K562 (cell line): Measurements from ENCODE around the gene TMEM129. TPM values are rescaled to one million over a fixed set of nuclear protein-coding genes. Genes with fewer than 3 reads are reported as not detected.

Experiments
- ATAC-seq: fragments of 200-7000 bp; cut with Tn5 transposase; 3 replicates; pipeline ENCODE4 v1.9.1; 2020; ENCODE audit warnings: moderate library complexity
- BruUV-seq: library from RNA; stranded (reverse); fragments of 400-500 nt; replicated peaks from 2 replicates; lab custom pipeline; 2021; lab: Mats Ljungman, UMichigan
- CTCF ChIA-PET: fragments of 300-600 bp; formaldehyde crosslinking; extraction: SDS; loops from one replicate; lab custom pipeline; 2021; ENCODE audit warnings: low intra/inter-chr PET ratio; lab: Yijun Ruan, JAX
- POLR2A ChIA-PET: fragments of 300-600, 350-650 bp; sonication (Branson Sonifier 250); formaldehyde crosslinking; extraction: SDS; loops from one replicate; lab custom pipeline; 2021; ENCODE audit warnings: antibody characterized with exemption, inconsistent platforms; lab: Yijun Ruan, JAX
- DNase-seq, 4 experiments: peaks; one replicate each; pipeline versions ENCODE4 v3.0.0 to v3.0.0-alpha.2; 2011 to 2018; ENCODE audit warnings: low spot score in 3 of 4, mixed read lengths in 3 of 4; ENCODE audit errors: extremely low read depth in 1 of 4
- FAIRE-seq: peaks from 2 replicates; lab custom pipeline; 2011; peaks lifted over from hg19 to GRCh38; lab: Jason Lieb, UNC
- H2AFZ ChIP-seq: 2 replicates; pipeline ENCODE4 v1.6.0; 2011; ENCODE audit warnings: low read depth, low read length, control low read depth, inconsistent platforms
- H3K27ac ChIP-seq: fragments of 200-600 bp; 3 replicates; pipeline ENCODE4 v1.8.0; 2011; ENCODE audit warnings: low read depth, mild to moderate bottlenecking, control low read depth, inconsistent platforms, low read length, moderate library complexity, mixed read lengths; ENCODE audit errors: extremely low read depth
- H3K27me3 ChIP-seq, 2 experiments: fragments of 300-600 bp in 1 of 2; 2 replicates in 1 of 2; 3 replicates in 1 of 2; pipeline versions ENCODE4 v1.6.0 to v1.8.0; 2011; ENCODE audit warnings: inconsistent platforms in 2 of 2, low read length in 2 of 2, mild to moderate bottlenecking in 1 of 2, mixed read lengths in 1 of 2, moderate library complexity in 1 of 2; ENCODE audit not compliant: control insufficient read depth in 2 of 2, insufficient read depth in 2 of 2
- H3K36me3 ChIP-seq: fragments of 300-600 bp; 3 replicates; pipeline ENCODE4 v1.8.0; 2011; ENCODE audit warnings: mild to moderate bottlenecking, low read length, inconsistent platforms; ENCODE audit not compliant: control insufficient read depth, insufficient read depth
- H3K4me1 ChIP-seq, 2 experiments: fragments of 200-600 bp in 1 of 2; replicated peaks in 1 of 2; 2 replicates in 1 of 2; 3 replicates in 1 of 2; pipeline versions ENCODE4 v1.5.1 to v1.8.0; 2011; ENCODE audit warnings: inconsistent platforms in 2 of 2, low read length in 2 of 2, mild to moderate bottlenecking in 1 of 2, mixed read lengths in 1 of 2, moderate library complexity in 1 of 2; ENCODE audit not compliant: control insufficient read depth in 2 of 2, insufficient read depth in 2 of 2
- H3K4me2 ChIP-seq: 2 replicates; pipeline ENCODE4 v1.6.1; 2011; ENCODE audit warnings: low read length, control low read depth, inconsistent platforms, mixed read lengths; ENCODE audit not compliant: insufficient read depth
- H3K4me3 ChIP-seq: fragments of 200-600 bp; sonication (generic), shearing (Covaris generic); 2 replicates; pipeline ENCODE4 v1.5.1; 2016; ENCODE audit warnings: control low read depth, inconsistent platforms
- H3K79me2 ChIP-seq: fragments of 200-600 bp; 3 replicates; pipeline ENCODE4 v1.8.0; 2011; ENCODE audit warnings: low read length, inconsistent platforms; ENCODE audit not compliant: control insufficient read depth, insufficient read depth
- H3K9ac ChIP-seq, 2 experiments: 2 replicates each; pipeline versions ENCODE4 v1.6.0 to v1.6.1; 2011; ENCODE audit warnings: low read depth in 2 of 2, low read length in 2 of 2, control low read depth in 1 of 2, inconsistent platforms in 1 of 2, mild to moderate bottlenecking in 1 of 2, mixed read lengths in 1 of 2; ENCODE audit not compliant: insufficient read depth in 1 of 2
- H3K9me1 ChIP-seq: one replicate; pipeline ENCODE4 v1.6.0; 2011; ENCODE audit warnings: inconsistent platforms, mild to moderate bottlenecking, low read length, moderate library complexity; ENCODE audit not compliant: control insufficient read depth, insufficient read depth
- H3K9me3 ChIP-seq: replicated peaks from 2 replicates; pipeline ENCODE4 v1.5.1; 2011; ENCODE audit warnings: low read depth, low read length, inconsistent platforms; ENCODE audit not compliant: control insufficient read depth, insufficient read depth
- H4K20me1 ChIP-seq: replicated peaks from 2 replicates; pipeline ENCODE4 v1.6.1; 2011; ENCODE audit warnings: low read length, inconsistent platforms, mixed read lengths; ENCODE audit not compliant: control insufficient read depth, insufficient read depth
- BRD9 ChIP-seq: fragments of 450-650 bp; IDR thresholded peaks from 2 replicates; pipeline ENCODE4 v1.6.1; 2018; ENCODE audit warnings: low read depth; ENCODE audit not compliant: partially characterized antibody
- CBX2 ChIP-seq: fragments of 200-600 bp; sonication (generic); IDR thresholded peaks from one replicate; pipeline ENCODE4 v1.6.1; 2012; ENCODE audit warnings: mild to moderate bottlenecking, low read length, inconsistent platforms; ENCODE audit not compliant: insufficient read depth, poor library complexity, severe bottlenecking
- KDM2B ChIP-seq: fragments of 250-450 bp; sonication (Bioruptor Pico); IDR thresholded peaks from 2 replicates; pipeline ENCODE4 v1.8.0; 2021; ENCODE audit warnings: mild to moderate bottlenecking, moderate library complexity
- NR1H2 ChIP-seq: sonication (generic); formaldehyde crosslinking; IDR thresholded peaks from 2 replicates; pipeline ENCODE4 v1.4.0; 2020; ENCODE audit warnings: mild to moderate bottlenecking, missing genetic modification reagents
- POLR2G ChIP-seq: fragments of 200-400 bp; formaldehyde crosslinking; IDR thresholded peaks from 2 replicates; pipeline ENCODE4 v1.6.1; 2017; ENCODE audit warnings: low read depth, mild to moderate bottlenecking, antibody characterized with exemption, low read length, moderate library complexity
- ZNF197 ChIP-seq: fragments of 200-800 bp; sonication (Bioruptor generic); IDR thresholded peaks from 2 replicates; pipeline ENCODE4 v1.6.1; 2016; ENCODE audit warnings: low read depth, missing genetic modification characterization, missing compliant biosample characterization
- WGBS: fragments of 100-300 bp; shearing (Covaris generic); methylation state at CpG from one replicate; pipeline ENCODE4 v1.1.6; 2016; ENCODE audit warnings: low coverage, mixed read lengths; ENCODE audit not compliant: insufficient coverage; ENCODE audit errors: missing lambda C conversion rate; 5-methylcytosine and 5-hydroxymethylcytosine counted together
- in situ Hi-C: fragments of 300-500 bp; cut with MboI; formaldehyde crosslinking; loops from 4 replicates; pipeline ENCODE4 v1.15.0; 2018; ENCODE audit warnings: inconsistent platforms, mixed read lengths
- intact Hi-C: fragments of 100-400 bp; cut with micrococcal nuclease; formaldehyde crosslinking; loops from 2 replicates; pipeline ENCODE4 v1.14.2; 2022
- polyA plus RNA-seq, 8 experiments: library from polyadenylated mRNA; depleted of rRNA in 4 of 8; stranded (reverse) in 5 of 8; unstranded in 3 of 8; fragments of >200 nt; fragmentation: Nextera tagmentation in 2 of 8; fragmentation: Illumina TruSeq in 1 of 8; extraction: Ambion mirVana in 2 of 8; extraction: Trizol in 1 of 8; gene quantifications; 2 replicates each; pipeline versions ENCODE4 v1.2.1 to v1.2.3, GENCODE V29; 2011 to 2014; ENCODE audit warnings: inconsistent platforms in 1 of 8, missing spikeins in 1 of 8
- total RNA-seq, 7 experiments: library from RNA; depleted of rRNA in 6 of 7; stranded (reverse); fragments of >200 nt in 6 of 7; fragmentation: Illumina TruSeq in 2 of 7; extraction: Trizol in 2 of 7; gene quantifications; 2 replicates each; pipeline versions ENCODE4 v1.2.1 to v1.2.3, GENCODE V29; 2011 to 2021; ENCODE audit warnings: low replicate concordance in 1 of 7
- TF ChIP-seq, protein P1 (sequence below): sonication (generic); formaldehyde crosslinking; IDR thresholded peaks from 2 replicates; pipeline ENCODE4 v1.8.0; 2022; ENCODE audit warnings: missing genetic modification reagents, mild to moderate bottlenecking, moderate library complexity, borderline replicate concordance
- TF ChIP-seq, protein P2 (sequence below): sonication (generic); formaldehyde crosslinking; IDR thresholded peaks from 2 replicates; pipeline ENCODE4 v1.8.0; 2023; ENCODE audit warnings: mild to moderate bottlenecking, missing genetic modification reagents
- TF ChIP-seq, protein P3 (sequence below): fragments of 450-650 bp; formaldehyde crosslinking; IDR thresholded peaks from 2 replicates; pipeline ENCODE4 v1.4.0; 2022; ENCODE audit warnings: missing genetic modification characterization
- TF ChIP-seq, protein P4 (sequence below): sonication (generic); formaldehyde crosslinking; IDR thresholded peaks from 2 replicates; pipeline ENCODE4 v1.8.0; 2023; ENCODE audit warnings: mild to moderate bottlenecking, missing genetic modification reagents

Gene TMEM129
- total and polyA plus RNA-seq, 9 of the 15 experiments (the other 6 are each of a cell fraction or from before 2014, with no cell fraction given) = 0.34 to 47.2 (median 18.8) TPM

DNA sequence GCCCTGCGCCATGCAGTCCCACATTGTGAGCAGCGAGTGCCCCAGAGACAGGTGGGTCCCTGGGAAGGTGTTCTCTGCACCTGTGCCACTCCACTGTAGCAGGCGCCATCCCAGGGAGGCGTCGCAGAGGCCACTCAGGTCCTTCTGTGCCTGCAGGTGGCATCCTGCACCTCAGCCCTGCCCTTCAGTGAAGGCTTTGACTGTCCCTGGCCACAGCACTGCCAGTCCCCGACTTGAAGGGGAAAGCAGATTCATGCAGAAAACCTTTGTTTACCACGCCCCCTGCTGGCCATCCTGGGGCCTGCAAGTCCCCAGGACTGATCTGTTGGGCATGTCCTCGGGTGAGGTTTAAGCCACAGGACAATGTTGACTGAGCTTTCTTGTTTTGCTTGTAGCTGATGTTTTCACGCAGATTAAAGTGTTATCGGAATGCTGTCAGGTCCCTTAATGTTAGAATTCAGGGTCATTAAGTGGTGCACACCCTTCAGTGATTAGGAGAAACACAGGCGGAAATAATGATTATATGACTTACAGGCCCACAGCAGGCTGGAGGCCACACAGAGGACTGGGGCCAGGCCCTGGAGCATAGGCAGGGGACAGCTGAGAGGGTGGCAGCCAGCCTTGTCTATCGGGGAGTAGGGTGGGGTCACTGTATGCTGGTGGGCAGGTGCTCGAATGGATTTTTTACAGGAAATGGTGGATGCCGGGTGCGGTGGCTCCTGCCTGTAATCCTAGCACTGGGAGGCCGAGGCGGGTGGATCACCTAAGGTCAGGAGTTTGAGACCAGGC lies 5.2 kb upstream of the TMEM129 start (continued):
- no peak for TF ChIP-seq CBX2
- TF ChIP-seq, protein P1, sequence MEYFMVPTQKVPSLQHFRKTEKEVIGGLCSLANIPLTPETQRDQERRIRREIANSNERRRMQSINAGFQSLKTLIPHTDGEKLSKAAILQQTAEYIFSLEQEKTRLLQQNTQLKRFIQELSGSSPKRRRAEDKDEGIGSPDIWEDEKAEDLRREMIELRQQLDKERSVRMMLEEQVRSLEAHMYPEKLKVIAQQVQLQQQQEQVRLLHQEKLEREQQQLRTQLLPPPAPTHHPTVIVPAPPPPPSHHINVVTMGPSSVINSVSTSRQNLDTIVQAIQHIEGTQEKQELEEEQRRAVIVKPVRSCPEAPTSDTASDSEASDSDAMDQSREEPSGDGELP = 0 out of 2 replicates have a peak, but pooled peaks have one; percentile 31

DNA sequence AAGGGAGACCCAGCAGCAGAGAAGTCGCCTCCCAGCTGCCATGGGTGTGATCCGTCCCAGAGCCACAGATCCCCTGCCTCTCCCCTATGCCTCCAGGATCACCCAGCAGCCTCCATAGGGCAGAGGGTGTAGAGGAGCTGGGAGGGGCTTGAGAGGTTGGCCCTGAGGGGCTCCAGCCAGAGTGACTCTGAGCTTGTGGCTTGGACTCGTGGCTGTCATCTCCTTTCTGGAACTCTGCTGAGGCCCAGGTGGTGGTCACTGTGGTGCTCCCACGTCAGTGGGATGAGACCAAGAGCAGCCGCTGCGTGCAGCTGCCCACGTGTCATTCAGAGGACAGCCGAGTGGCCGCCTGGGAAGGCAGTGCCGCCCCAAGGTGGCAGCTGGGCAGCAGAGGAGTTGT lies 4.4 kb upstream of the TMEM129 start:
- 82% methylated on average over 9 of the region's 10 CpGs for WGBS
- no peak overlapping the region for H3K27ac ChIP-seq
- DNase-seq (no peak), ATAC-seq (no peak), FAIRE-seq (no peak)
- no peaks in the 10 kb centered on the region for H3K27me3 ChIP-seq
- peaks cover 23% of the 10 kb centered on the region for H4K20me1 ChIP-seq
- TF ChIP-seq, protein P2, sequence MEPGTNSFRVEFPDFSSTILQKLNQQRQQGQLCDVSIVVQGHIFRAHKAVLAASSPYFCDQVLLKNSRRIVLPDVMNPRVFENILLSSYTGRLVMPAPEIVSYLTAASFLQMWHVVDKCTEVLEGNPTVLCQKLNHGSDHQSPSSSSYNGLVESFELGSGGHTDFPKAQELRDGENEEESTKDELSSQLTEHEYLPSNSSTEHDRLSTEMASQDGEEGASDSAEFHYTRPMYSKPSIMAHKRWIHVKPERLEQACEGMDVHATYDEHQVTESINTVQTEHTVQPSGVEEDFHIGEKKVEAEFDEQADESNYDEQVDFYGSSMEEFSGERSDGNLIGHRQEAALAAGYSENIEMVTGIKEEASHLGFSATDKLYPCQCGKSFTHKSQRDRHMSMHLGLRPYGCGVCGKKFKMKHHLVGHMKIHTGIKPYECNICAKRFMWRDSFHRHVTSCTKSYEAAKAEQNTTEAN (CRISPR knock-in tag) = no peak
- TF ChIP-seq ZNF197 (no peak), NR1H2 (CRISPR knock-in tag) (no peak), BRD9 (no peak), KDM2B (no peak), POLR2G (peak; percentile 18; the same call in 1 of the 2 replicates)
- TF ChIP-seq, protein P3, sequence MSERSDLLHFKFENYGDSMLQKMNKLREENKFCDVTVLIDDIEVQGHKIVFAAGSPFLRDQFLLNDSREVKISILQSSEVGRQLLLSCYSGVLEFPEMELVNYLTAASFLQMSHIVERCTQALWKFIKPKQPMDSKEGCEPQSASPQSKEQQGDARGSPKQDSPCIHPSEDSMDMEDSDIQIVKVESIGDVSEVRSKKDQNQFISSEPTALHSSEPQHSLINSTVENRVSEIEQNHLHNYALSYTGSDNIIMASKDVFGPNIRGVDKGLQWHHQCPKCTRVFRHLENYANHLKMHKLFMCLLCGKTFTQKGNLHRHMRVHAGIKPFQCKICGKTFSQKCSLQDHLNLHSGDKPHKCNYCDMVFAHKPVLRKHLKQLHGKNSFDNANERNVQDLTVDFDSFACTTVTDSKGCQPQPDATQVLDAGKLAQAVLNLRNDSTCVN (CRISPR knock-in tag) = no peak
- TF ChIP-seq, protein P4, sequence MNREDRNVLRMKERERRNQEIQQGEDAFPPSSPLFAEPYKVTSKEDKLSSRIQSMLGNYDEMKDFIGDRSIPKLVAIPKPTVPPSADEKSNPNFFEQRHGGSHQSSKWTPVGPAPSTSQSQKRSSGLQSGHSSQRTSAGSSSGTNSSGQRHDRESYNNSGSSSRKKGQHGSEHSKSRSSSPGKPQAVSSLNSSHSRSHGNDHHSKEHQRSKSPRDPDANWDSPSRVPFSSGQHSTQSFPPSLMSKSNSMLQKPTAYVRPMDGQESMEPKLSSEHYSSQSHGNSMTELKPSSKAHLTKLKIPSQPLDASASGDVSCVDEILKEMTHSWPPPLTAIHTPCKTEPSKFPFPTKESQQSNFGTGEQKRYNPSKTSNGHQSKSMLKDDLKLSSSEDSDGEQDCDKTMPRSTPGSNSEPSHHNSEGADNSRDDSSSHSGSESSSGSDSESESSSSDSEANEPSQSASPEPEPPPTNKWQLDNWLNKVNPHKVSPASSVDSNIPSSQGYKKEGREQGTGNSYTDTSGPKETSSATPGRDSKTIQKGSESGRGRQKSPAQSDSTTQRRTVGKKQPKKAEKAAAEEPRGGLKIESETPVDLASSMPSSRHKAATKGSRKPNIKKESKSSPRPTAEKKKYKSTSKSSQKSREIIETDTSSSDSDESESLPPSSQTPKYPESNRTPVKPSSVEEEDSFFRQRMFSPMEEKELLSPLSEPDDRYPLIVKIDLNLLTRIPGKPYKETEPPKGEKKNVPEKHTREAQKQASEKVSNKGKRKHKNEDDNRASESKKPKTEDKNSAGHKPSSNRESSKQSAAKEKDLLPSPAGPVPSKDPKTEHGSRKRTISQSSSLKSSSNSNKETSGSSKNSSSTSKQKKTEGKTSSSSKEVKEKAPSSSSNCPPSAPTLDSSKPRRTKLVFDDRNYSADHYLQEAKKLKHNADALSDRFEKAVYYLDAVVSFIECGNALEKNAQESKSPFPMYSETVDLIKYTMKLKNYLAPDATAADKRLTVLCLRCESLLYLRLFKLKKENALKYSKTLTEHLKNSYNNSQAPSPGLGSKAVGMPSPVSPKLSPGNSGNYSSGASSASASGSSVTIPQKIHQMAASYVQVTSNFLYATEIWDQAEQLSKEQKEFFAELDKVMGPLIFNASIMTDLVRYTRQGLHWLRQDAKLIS (CRISPR knock-in tag) = no peak
- H3K4me1 ChIP-seq = peaks cover 10 to 50% of the 10 kb centered on the region in 2 experiments; a peak in 4 of 5 replicates
- in situ Hi-C loops (no loop called here), intact Hi-C loops (loop anchor here (10.0 kb wide), 1 partner anchor 371 kb away; no protein-coding TSS in a partner anchor)
- no peaks in the 10 kb centered on the region for H3K9me3 ChIP-seq
- CTCF ChIA-PET = interaction anchor here (1.1 to 2.2 kb wide), 3 partner anchors 33 to 369 kb away, joined by 4 to 20 read pairs (median 5); no protein-coding TSS in a partner anchor
- no peak overlapping the region for H3K4me3 ChIP-seq
- no peaks in the 10 kb centered on the region for H3K9me1 ChIP-seq
- no peak overlapping the region for H3K4me2 ChIP-seq
- no peak overlapping the region for H2AFZ ChIP-seq
- BruUV-seq = no TSS peak
- peaks cover 85% of the 10 kb centered on the region for H3K79me2 ChIP-seq
- POLR2A ChIA-PET = interaction anchor here (0.6 to 0.7 kb wide), 2 partner anchors 32 to 182 kb away, joined by 3 to 4 read pairs; no protein-coding TSS in a partner anchor
- peaks cover 76% of the 10 kb centered on the region; the same call in 2 of the 3 replicates for H3K36me3 ChIP-seq
- peak overlapping the region in 1 of 2 experiments; percentile 71; a peak in 2 of 4 replicates for H3K9ac ChIP-seq
